ENCODE results near the gene OXT.
"Not testable (repeated sequence)": the region's sequence is repeated elsewhere in the genome, so short reads cannot be mapped to it uniquely, and the experiment has no call there.

The OXT gene

GRCh38 chr20:3047486-3048419 lies 23.7 kb upstream of the OXT start:
- no peak for DNase-seq (ENCODE audit: low read depth in 2 of 2)

- DNase-seq (ENCODE audit: low read depth in 2 of 2) = no peak
Observed at GRCh38 chr20:3051385-3052019, 19.9 kb upstream of the OXT start.

GRCh38 chr20:3059489-3059888 lies 11.9 kb upstream of the OXT start:
- DNase-seq (ENCODE audit: low read depth in 2 of 2) = no peak

GRCh38 chr20:3064119-3064518 lies 7.3 kb upstream of the OXT start:
- not testable (repeated sequence) for DNase-seq (ENCODE audit: low read depth in 2 of 2)

GRCh38 chr20:3067139-3068014 lies 4.0 kb upstream of the OXT start:
- no peak for DNase-seq (ENCODE audit: low read depth in 2 of 2)

GRCh38 chr20:3068075-3068474 lies 3.3 kb upstream of the OXT start:
- no peak for DNase-seq (ENCODE audit: low read depth in 2 of 2)

- no peak for DNase-seq (ENCODE audit: low read depth in 2 of 2)
Observed at GRCh38 chr20:3068986-3069900, 2.2 kb upstream of the OXT start.

- DNase-seq (ENCODE audit: low read depth in 2 of 2) = no peak
Observed at GRCh38 chr20:3070725-3071124, 695 bp upstream of the OXT start.

GRCh38 chr20:3071266-3071609 lies 182 bp upstream of the OXT start:
- DNase-seq (ENCODE audit: low read depth in 2 of 2) = no peak

- no peak for DNase-seq (ENCODE audit: low read depth in 2 of 2)
Observed at GRCh38 chr20:3072530-3073250, 1.3 kb downstream of the OXT start.

GRCh38 chr20:3073251-3073643 lies 1.8 kb downstream of the OXT start:
- not testable (repeated sequence) for DNase-seq (ENCODE audit: low read depth in 2 of 2)

- DNase-seq (ENCODE audit: low read depth in 2 of 2) = no peak
Observed at GRCh38 chr20:3074812-3075211, 3.4 kb downstream of the OXT start.

- not testable (repeated sequence) for DNase-seq (ENCODE audit: low read depth in 2 of 2)
Observed at GRCh38 chr20:3075315-3075714, 3.9 kb downstream of the OXT start.

GRCh38 chr20:3077618-3078134 lies 6.3 kb downstream of the OXT start:
- DNase-seq (ENCODE audit: low read depth in 2 of 2) = no peak

- DNase-seq (ENCODE audit: low read depth in 2 of 2) = no peak
Observed at GRCh38 chr20:3080939-3081388, 9.5 kb downstream of the OXT start.

- no peak for DNase-seq (ENCODE audit: low read depth in 2 of 2)
Observed at GRCh38 chr20:3081641-3082040, 10.2 kb downstream of the OXT start.

GRCh38 chr20:3082306-3082951 lies 11.0 kb downstream of the OXT start:
- DNase-seq (ENCODE audit: low read depth in 2 of 2) = no peak

GRCh38 chr20:3082955-3083952 lies 11.8 kb downstream of the OXT start:
- DNase-seq (ENCODE audit: low read depth in 2 of 2) = no peak
